DMS79 (cell line): Measurements from ENCODE around the gene ANKRD9.

Source experiments
- DNase-seq: peaks from one replicate; lab custom pipeline; 2025; lab: John Stamatoyannopoulos, UW

ANKRD9 gene

GRCh38 chr14:102471921-102472790 is 37.4 kb downstream of the ANKRD9 start:
- DNase-seq = no peak

DNA sequence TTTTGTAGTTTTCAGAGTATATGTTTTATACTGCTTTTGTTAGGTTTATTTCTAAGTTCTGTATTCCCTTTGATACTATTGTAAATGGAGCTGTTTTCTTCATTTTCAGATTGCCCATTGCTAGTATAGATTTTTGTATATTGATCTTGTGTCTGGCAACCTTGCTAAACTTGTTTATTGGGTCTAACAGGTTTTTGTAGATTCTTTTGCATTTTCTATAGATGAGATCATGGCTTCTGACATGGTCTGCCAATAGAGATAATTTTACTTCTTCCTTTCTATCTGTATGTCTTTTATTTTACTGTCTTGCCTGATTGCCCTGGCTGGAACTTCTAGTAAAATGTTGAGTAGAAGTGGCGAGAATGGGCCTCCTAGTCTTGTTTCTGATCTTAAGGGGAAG is 40.3 kb downstream of the ANKRD9 start:
- no peak for DNase-seq

DNA sequence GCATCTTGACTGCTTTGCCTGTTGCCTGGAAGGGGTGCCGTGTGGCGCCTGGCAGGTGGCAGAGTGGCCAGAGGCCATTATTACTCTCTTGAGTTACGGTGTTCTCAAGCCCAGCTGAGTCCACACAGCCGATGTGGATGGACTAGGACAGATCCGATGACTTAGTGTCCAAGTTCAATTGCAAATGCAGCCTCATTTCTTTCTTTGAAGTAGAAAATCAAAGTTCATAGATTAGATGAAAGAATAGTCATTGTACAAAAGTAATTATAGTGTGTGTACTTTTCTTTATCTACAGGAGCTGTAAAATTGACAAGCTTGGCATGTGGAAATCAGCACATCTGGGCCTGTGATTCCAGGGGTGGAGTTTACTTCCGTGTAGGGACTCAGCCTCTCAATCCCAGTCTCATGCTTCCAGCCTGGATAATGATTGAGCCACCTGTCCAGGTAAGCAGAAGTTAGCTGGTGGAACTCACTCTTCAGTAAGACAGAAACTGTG is 44.7 kb downstream of the ANKRD9 start:
- DNase-seq = no peak

- DNase-seq = no peak
Measured at GRCh38 chr14:102464006-102464405, 45.6 kb downstream of the ANKRD9 start.

GRCh38 chr14:102462391-102462790 is 47.2 kb downstream of the ANKRD9 start:
- no peak for DNase-seq

DNA sequence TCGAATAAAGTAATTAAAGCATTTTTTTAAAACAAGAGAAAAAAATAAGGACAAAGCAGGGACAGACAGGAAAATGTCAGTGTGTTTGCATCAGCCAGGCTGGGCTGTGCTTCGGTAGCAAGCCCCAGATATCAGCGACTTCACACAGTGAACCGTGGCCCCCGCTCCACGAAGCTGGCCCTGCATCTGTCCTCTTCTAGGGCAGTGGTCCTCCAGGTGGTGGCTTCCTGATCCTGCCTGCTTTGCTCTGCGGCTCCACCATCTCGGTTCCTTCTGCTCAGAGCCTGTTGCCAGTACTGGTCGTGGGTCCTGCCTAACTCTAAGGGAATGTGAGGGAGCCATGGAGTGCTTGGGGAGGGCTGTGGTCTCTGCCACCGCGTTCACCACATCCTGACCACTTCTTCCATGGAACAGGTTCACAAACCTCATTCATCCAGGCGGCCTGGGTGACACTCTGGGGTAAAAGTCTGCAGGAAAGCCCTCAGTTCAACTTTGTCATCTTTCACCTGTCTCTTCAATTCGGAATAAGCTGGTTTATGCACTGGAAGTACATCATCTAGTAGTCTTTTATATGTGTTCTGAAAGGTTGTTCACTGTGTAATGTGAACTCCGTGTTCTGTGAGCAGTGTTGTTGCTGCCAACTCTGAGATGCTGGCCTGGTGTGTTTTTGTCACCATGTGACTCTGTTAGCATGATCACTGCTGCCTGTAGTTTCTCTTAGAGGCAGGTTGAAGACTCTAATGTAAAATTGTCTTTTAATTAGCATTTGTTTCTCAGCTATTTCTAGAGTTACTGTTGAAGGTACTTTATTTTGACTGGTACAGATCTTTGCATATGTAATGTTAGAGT is 47.9 kb downstream of the ANKRD9 start:
- DNase-seq = no peak

GRCh38 chr14:102457509-102457908 is 52.1 kb downstream of the ANKRD9 start:
- DNase-seq = no peak

- DNase-seq = no peak
Measured at GRCh38 chr14:102454711-102455110, 54.9 kb downstream of the ANKRD9 start.

- no peak for DNase-seq
Measured at GRCh38 chr14:102452302-102452701, 57.3 kb downstream of the ANKRD9 start.
